Karpas-422 (cell line): Measurements from ENCODE around the gene PCDHGA7. TPM values are rescaled to one million over a fixed set of nuclear protein-coding genes. Genes with fewer than 3 reads are reported as not detected.
"Not testable (repeated sequence)": the region's sequence is repeated elsewhere in the genome, so short reads cannot be mapped to it uniquely, and the experiment has no call there.

Source experiments
- DNase-seq: peaks from one replicate; pipeline ENCODE4 v3.0.0-alpha.2; 2015
- H2AFZ ChIP-seq: fragments of 200-600 bp; sonication (generic); 2 replicates; pipeline ENCODE4 v1.6.1; 2014; ENCODE audit warnings: antibody characterized with exemption, low read length, mixed read lengths
- H3K27ac ChIP-seq: fragments of 200-600 bp; sonication (generic); 2 replicates; pipeline ENCODE4 v1.5.1; 2014; ENCODE audit warnings: mild to moderate bottlenecking, low read length, moderate library complexity
- H3K27me3 ChIP-seq: fragments of 200-600 bp; sonication (generic); 2 replicates; pipeline ENCODE4 v1.6.1; 2014; ENCODE audit warnings: low read length, mixed read lengths
- H3K36me3 ChIP-seq: fragments of 200-600 bp; sonication (generic); 2 replicates; pipeline ENCODE4 v1.6.1; 2014; ENCODE audit warnings: low read length, mixed read lengths; ENCODE audit not compliant: insufficient read depth
- H3K4me1 ChIP-seq: fragments of 200-600 bp; sonication (generic); 2 replicates; pipeline ENCODE4 v1.6.1; 2014; ENCODE audit warnings: mild to moderate bottlenecking, low read length, mixed read lengths
- H3K4me2 ChIP-seq: fragments of 200-600 bp; sonication (generic); 2 replicates; pipeline ENCODE4 v1.6.1; 2014; ENCODE audit warnings: low read length, low read depth, mild to moderate bottlenecking; ENCODE audit not compliant: poor library complexity, severe bottlenecking
- H3K4me3 ChIP-seq: fragments of 200-600 bp; sonication (generic); 2 replicates; pipeline ENCODE4 v1.5.1; 2014; ENCODE audit warnings: mild to moderate bottlenecking, antibody characterized with exemption, low read length, mixed read lengths
- H3K79me2 ChIP-seq: fragments of 200-600 bp; sonication (generic); 2 replicates; pipeline ENCODE4 v1.6.1; 2014; ENCODE audit warnings: mild to moderate bottlenecking, low read length, mixed read lengths
- H3K9ac ChIP-seq: fragments of 200-600 bp; sonication (generic); 2 replicates; pipeline ENCODE4 v1.6.0; 2014; ENCODE audit warnings: low read length
- H3K9me2 ChIP-seq: fragments of 200-600 bp; sonication (generic), shearing (Covaris generic); replicated peaks from 2 replicates; pipeline ENCODE4 v1.6.0; 2014; ENCODE audit warnings: mild to moderate bottlenecking, low read length, moderate library complexity; ENCODE audit not compliant: insufficient read depth
- H3K9me3 ChIP-seq: fragments of 300-700, 200-600 bp; sonication (generic); 2 replicates; pipeline ENCODE4 v1.6.1; 2014; ENCODE audit warnings: low read length, mixed read lengths
- H4K20me1 ChIP-seq: fragments of 200-600 bp; sonication (generic); 2 replicates; pipeline ENCODE4 v1.6.1; 2014; ENCODE audit warnings: mild to moderate bottlenecking, antibody characterized with exemption, low read length, low read depth; ENCODE audit not compliant: insufficient read depth
- total RNA-seq: library from RNA; depleted of rRNA; stranded (reverse); fragments of >200 nt; shearing (Covaris generic); gene quantifications from 2 replicates; pipeline ENCODE4 v1.2.3, GENCODE V29; 2014; ENCODE audit warnings: low replicate concordance; rRNA removed

Gene PCDHGA7
- total RNA-seq, 1 experiment from 2014 or later = 8.4 TPM

DNA sequence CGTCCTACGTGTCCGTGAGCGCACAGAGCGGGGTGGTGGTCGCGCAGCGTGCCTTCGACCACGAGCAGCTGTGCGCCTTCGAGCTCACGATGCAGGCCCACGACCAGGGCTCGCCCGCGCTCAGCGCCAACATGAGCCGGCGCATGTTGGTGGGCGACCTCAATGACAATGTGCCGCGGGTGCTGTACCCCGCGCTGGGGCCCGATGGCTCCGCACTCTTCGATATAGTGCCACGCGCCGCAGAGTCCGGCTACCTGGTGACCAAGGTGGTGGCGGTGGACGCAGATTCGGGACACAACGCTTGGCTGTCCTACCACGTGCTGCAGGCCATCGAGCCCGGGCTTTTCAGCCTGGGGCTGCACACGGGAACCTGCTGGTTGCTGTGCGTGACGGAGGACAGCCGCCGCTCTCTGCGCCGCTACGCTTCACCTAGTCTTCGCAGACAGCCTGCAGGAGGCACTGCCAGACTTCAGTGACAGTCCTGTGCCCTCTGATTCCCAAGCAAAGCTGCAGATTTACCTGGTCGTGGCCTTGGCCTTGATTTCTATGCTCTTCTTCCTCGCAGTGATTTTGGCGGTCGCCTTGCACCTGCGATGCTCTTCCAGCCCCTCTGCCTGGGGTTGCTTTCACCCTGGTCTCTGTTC is 45.4 kb downstream of the PCDHGA7 start:
- H3K27me3 ChIP-seq = no peaks in the 10 kb centered on the region
- no peaks in the 10 kb centered on the region for H4K20me1 ChIP-seq
- H2AFZ ChIP-seq = no peak overlapping the region
- H3K4me3 ChIP-seq = no peak overlapping the region
- H3K9ac ChIP-seq = no peak overlapping the region
- H3K27ac ChIP-seq = no peak overlapping the region
- peaks cover 13% of the 10 kb centered on the region for H3K9me3 ChIP-seq
- no peaks in the 10 kb centered on the region; the same call in 1 of the 2 replicates for H3K4me1 ChIP-seq
- no peaks in the 10 kb centered on the region for H3K9me2 ChIP-seq
- H3K4me2 ChIP-seq = no peak overlapping the region
- DNase-seq = no peak
- H3K36me3 ChIP-seq = peaks cover 4% of the 10 kb centered on the region; the same call in 1 of the 2 replicates
- no peaks in the 10 kb centered on the region for H3K79me2 ChIP-seq

DNA sequence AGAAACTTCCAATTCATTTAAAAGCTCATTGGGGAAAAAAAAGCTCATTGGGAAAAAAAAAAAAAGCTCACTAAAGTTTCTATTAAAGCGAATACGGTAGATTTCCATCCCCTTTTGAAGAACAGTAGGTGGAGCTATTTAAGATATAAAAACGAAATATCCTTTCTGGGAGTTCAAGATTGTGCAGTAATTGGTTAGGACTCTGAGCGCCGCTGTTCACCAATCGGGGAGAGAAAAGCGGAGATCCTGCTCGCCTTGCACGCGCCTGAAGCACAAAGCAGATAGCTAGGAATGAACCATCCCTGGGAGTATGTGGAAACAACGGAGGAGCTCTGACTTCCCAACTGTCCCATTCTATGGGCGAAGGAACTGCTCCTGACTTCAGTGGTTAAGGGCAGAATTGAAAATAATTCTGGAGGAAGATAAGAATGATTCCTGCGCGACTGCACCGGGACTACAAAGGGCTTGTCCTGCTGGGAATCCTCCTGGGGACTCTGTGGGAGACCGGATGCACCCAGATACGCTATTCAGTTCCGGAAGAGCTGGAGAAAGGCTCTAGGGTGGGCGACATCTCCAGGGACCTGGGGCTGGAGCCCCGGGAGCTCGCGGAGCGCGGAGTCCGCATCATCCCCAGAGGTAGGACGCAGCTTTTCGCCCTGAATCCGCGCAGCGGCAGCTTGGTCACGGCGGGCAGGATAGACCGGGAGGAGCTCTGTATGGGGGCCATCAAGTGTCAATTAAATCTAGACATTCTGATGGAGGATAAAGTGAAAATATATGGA is 48.0 kb downstream of the PCDHGA7 start, which contains the start of gene PCDHGA12:
Gene PCDHGA12, plus strand, starts transcription at position 176 of the 782 bp plus-strand sequence. Its CDS starts 253 bp downstream, at position 429.
- no peaks in the 10 kb centered on the region for H3K79me2 ChIP-seq
- no peak within 1 kb of the TSS for H3K4me2 ChIP-seq
- H2AFZ ChIP-seq = no peak within 1 kb of the TSS
- peaks cover 13% of the 10 kb centered on the region for H3K9me3 ChIP-seq
- no peak within 1 kb of the TSS for H3K9ac ChIP-seq
- no peak for DNase-seq
- no peaks in the 10 kb centered on the region for H3K4me1 ChIP-seq
- no peaks in the 10 kb centered on the region for H4K20me1 ChIP-seq
- no peak within 1 kb of the TSS for H3K27ac ChIP-seq
- no peak within 1 kb of the TSS for H3K4me3 ChIP-seq
- no peaks in the 10 kb centered on the region for H3K9me2 ChIP-seq
- H3K27me3 ChIP-seq = no peaks in the 10 kb centered on the region
- H3K36me3 ChIP-seq = peaks cover 6% of the 10 kb centered on the region; the same call in 1 of the 2 replicates

DNA sequence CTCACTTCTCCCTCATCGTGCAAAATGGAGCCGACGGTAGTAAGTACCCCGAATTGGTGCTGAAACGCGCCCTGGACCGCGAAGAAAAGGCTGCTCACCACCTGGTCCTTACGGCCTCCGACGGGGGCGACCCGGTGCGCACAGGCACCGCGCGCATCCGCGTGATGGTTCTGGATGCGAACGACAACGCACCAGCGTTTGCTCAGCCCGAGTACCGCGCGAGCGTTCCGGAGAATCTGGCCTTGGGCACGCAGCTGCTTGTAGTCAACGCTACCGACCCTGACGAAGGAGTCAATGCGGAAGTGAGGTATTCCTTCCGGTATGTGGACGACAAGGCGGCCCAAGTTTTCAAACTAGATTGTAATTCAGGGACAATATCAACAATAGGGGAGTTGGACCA is 48.7 kb downstream of the PCDHGA7 start:
- no peak overlapping the region for H3K9ac ChIP-seq
- no peak overlapping the region for H3K27ac ChIP-seq
- H3K9me2 ChIP-seq = no peaks in the 10 kb centered on the region
- no peak overlapping the region for H2AFZ ChIP-seq
- H3K27me3 ChIP-seq = no peaks in the 10 kb centered on the region
- no peak overlapping the region for H3K4me3 ChIP-seq
- H4K20me1 ChIP-seq = no peaks in the 10 kb centered on the region
- H3K36me3 ChIP-seq = peaks cover 4% of the 10 kb centered on the region; the same call in 1 of the 2 replicates
- no peak overlapping the region for H3K4me2 ChIP-seq
- no peaks in the 10 kb centered on the region for H3K4me1 ChIP-seq
- no peak for DNase-seq
- H3K9me3 ChIP-seq = peaks cover 13% of the 10 kb centered on the region
- H3K79me2 ChIP-seq = peaks cover 4% of the 10 kb centered on the region; the same call in 1 of the 2 replicates

DNA sequence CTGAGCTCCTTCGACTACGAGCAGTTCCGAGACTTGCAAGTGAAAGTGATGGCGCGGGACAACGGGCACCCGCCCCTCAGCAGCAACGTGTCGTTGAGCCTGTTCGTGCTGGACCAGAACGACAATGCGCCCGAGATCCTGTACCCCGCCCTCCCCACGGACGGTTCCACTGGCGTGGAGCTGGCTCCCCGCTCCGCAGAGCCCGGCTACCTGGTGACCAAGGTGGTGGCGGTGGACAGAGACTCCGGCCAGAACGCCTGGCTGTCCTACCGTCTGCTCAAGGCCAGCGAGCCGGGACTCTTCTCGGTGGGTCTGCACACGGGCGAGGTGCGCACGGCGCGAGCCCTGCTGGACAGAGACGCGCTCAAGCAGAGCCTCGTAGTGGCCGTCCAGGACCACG is 49.8 kb downstream of the PCDHGA7 start:
- not testable (repeated sequence) for H3K4me1 ChIP-seq, H2AFZ ChIP-seq, H3K9ac ChIP-seq, H3K9me2 ChIP-seq, H3K4me3 ChIP-seq, H3K36me3 ChIP-seq, H4K20me1 ChIP-seq, H3K27ac ChIP-seq, H3K27me3 ChIP-seq, DNase-seq, H3K79me2 ChIP-seq, H3K4me2 ChIP-seq
- H3K9me3 ChIP-seq = peaks cover 13% of the 10 kb centered on the region

DNA sequence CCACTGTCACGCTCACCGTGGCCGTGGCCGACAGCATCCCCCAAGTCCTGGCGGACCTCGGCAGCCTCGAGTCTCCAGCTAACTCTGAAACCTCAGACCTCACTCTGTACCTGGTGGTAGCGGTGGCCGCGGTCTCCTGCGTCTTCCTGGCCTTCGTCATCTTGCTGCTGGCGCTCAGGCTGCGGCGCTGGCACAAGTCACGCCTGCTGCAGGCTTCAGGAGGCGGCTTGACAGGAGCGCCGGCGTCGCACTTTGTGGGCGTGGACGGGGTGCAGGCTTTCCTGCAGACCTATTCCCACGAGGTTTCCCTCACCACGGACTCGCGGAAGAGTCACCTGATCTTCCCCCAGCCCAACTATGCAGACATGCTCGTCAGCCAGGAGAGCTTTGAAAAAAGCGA is 50.2 kb downstream of the PCDHGA7 start:
- not testable (repeated sequence) for H3K4me2 ChIP-seq, H2AFZ ChIP-seq

DNA sequence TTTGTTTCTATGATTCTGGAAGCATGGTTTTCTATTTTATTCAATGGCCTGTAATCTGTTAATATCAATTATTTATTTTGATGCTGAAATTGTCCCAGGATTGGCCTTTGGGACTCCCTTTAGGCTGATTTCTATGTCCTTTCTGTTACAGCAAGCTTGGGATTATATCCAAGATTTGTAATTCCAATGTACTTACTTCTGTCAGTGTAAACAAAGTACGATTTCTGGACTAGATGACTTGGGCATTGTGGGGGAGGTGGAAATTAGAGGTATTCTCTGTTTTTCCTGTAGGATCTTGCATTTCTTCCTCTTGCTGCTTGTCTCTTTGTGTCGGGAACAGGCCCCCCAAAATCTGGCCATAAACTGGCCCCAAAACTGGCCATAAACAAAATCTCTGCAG is 51.5 kb downstream of the PCDHGA7 start:
- Histone ChIP-seq H3K27me3 (no peaks in the 10 kb centered on the region), H3K36me3 (peaks cover 4% of the 10 kb centered on the region), H3K79me2 (peaks cover 10% of the 10 kb centered on the region; the same call in 1 of the 2 replicates), H4K20me1 (no peaks in the 10 kb centered on the region), H2AFZ (no peak overlapping the region), H3K9ac (no peak overlapping the region), H3K9me2 (no peaks in the 10 kb centered on the region), H3K4me2 (no peak overlapping the region), H3K27ac (no peak overlapping the region), H3K4me1 (no peaks in the 10 kb centered on the region), H3K9me3 (peaks cover 8% of the 10 kb centered on the region; the same call in 1 of the 2 replicates), H3K4me3 (no peak overlapping the region)
- DNase-seq = no peak

More for the DNA sequence above, 50.2 kb downstream of the PCDHGA7 start:
- not testable (repeated sequence) for H3K9me2 ChIP-seq, DNase-seq, H3K27me3 ChIP-seq, H3K4me3 ChIP-seq, H3K36me3 ChIP-seq, H4K20me1 ChIP-seq, H3K9ac ChIP-seq, H3K9me3 ChIP-seq, H3K79me2 ChIP-seq, H3K4me1 ChIP-seq, H3K27ac ChIP-seq

Other genes with a start within 250 kb of the PCDHGA7 start
- not detected in 2 replicates for gene PCDHB5, start 247.5 kb upstream of the PCDHGA7 start, total RNA-seq
- not detected in 2 replicates for gene PCDHB6, start 232.7 kb upstream of the PCDHGA7 start, total RNA-seq
- gene PCDHB7, start 210.1 kb upstream of the PCDHGA7 start, total RNA-seq = not detected in 2 replicates
- not detected in 2 replicates for gene PCDHB8, start 205.0 kb upstream of the PCDHGA7 start, total RNA-seq
- 0.04 and 0.54 TPM in 2 replicates for gene PCDHB16, start 200.4 kb upstream of the PCDHGA7 start, total RNA-seq
- gene PCDHB9, start 195.6 kb upstream of the PCDHGA7 start, total RNA-seq = 0.11 and 0.29 TPM in 2 replicates
- gene PCDHB10, start 190.4 kb upstream of the PCDHGA7 start, total RNA-seq = 0.11 TPM in 1 of 2 replicates, not detected in the other
- not detected in 2 replicates for gene PCDHB11, start 183.1 kb upstream of the PCDHGA7 start, total RNA-seq
- gene PCDHB12, start 174.0 kb upstream of the PCDHGA7 start, total RNA-seq = not detected in 2 replicates
- 0.19 and 0.69 TPM in 2 replicates for gene PCDHB13, start 168.8 kb upstream of the PCDHGA7 start, total RNA-seq
- gene PCDHB14, start 159.4 kb upstream of the PCDHGA7 start, total RNA-seq = 0.48 and 0.90 TPM in 2 replicates
- gene PCDHB15, start 137.3 kb upstream of the PCDHGA7 start, total RNA-seq = 0.25 TPM in 1 of 2 replicates, not detected in the other
- gene SLC25A2, start 78.7 kb upstream of the PCDHGA7 start, total RNA-seq = 0.65 and 0.82 TPM in 2 replicates
- gene TAF7, start 62.0 kb upstream of the PCDHGA7 start, total RNA-seq = 70.0 and 85.9 TPM in 2 replicates
- gene PCDHGA1, start 52.2 kb upstream of the PCDHGA7 start, total RNA-seq = 0.48 and 1.2 TPM in 2 replicates
- 0.04 TPM in 1 of 2 replicates, not detected in the other for gene PCDHGA2, start 44.0 kb upstream of the PCDHGA7 start, total RNA-seq
- gene PCDHGA3, start 38.9 kb upstream of the PCDHGA7 start, total RNA-seq = not detected in 2 replicates
- gene PCDHGB1, start 32.6 kb upstream of the PCDHGA7 start, total RNA-seq = 14.0 and 15.3 TPM in 2 replicates
- gene PCDHGA4, start 27.7 kb upstream of the PCDHGA7 start, total RNA-seq = 11.1 and 13.5 TPM in 2 replicates
- 9.8 and 11.5 TPM in 2 replicates for gene PCDHGB2, start 22.7 kb upstream of the PCDHGA7 start, total RNA-seq
- gene PCDHGA5, start 18.6 kb upstream of the PCDHGA7 start, total RNA-seq = 8.8 and 9.7 TPM in 2 replicates
- 19.5 and 22.7 TPM in 2 replicates for gene PCDHGB3, start 12.5 kb upstream of the PCDHGA7 start, total RNA-seq
- 10.9 and 14.5 TPM in 2 replicates for gene PCDHGA6, start 8.9 kb upstream of the PCDHGA7 start, total RNA-seq
- gene PCDHGB4, start 5.0 kb downstream of the PCDHGA7 start, total RNA-seq = 6.3 and 10.0 TPM in 2 replicates
- gene PCDHGA8, start 9.9 kb downstream of the PCDHGA7 start, total RNA-seq = 8.8 and 9.6 TPM in 2 replicates
- 17.0 and 26.4 TPM in 2 replicates for gene PCDHGB5, start 15.2 kb downstream of the PCDHGA7 start, total RNA-seq
- gene PCDHGA9, start 20.0 kb downstream of the PCDHGA7 start, total RNA-seq = 13.0 and 15.7 TPM in 2 replicates
- gene PCDHGB6, start 25.3 kb downstream of the PCDHGA7 start, total RNA-seq = 5.5 and 8.8 TPM in 2 replicates
- gene PCDHGA10, start 30.2 kb downstream of the PCDHGA7 start, total RNA-seq = 8.5 and 11.2 TPM in 2 replicates
- 6.3 and 10.4 TPM in 2 replicates for gene PCDHGB7, start 34.9 kb downstream of the PCDHGA7 start, total RNA-seq
- gene PCDHGA11, start 38.3 kb downstream of the PCDHGA7 start, total RNA-seq = 9.3 and 10.4 TPM in 2 replicates
- gene PCDHGA12, start 47.8 kb downstream of the PCDHGA7 start, total RNA-seq = 6.6 and 7.8 TPM in 2 replicates
- 61.3 and 75.2 TPM in 2 replicates for gene PCDHGC3, start 93.2 kb downstream of the PCDHGA7 start, total RNA-seq
- gene PCDHGC4, start 102.3 kb downstream of the PCDHGA7 start, total RNA-seq = 7.0 and 11.8 TPM in 2 replicates
- 5.1 and 5.8 TPM in 2 replicates for gene PCDHGC5, start 106.3 kb downstream of the PCDHGA7 start, total RNA-seq
- 147 and 181 TPM in 2 replicates for gene DIAPH1, start 236.3 kb downstream of the PCDHGA7 start, total RNA-seq